Measurements from ENCODE around the gene HAUS3.
"Not testable (repeated sequence)": the region's sequence is repeated elsewhere in the genome, so short reads cannot be mapped to it uniquely, and the experiment has no call there.

Gene HAUS3

GRCh38 chr4:2281575-2282343 is 39.8 kb upstream of the HAUS3 start:
- TF ChIP-seq, protein P1, sequence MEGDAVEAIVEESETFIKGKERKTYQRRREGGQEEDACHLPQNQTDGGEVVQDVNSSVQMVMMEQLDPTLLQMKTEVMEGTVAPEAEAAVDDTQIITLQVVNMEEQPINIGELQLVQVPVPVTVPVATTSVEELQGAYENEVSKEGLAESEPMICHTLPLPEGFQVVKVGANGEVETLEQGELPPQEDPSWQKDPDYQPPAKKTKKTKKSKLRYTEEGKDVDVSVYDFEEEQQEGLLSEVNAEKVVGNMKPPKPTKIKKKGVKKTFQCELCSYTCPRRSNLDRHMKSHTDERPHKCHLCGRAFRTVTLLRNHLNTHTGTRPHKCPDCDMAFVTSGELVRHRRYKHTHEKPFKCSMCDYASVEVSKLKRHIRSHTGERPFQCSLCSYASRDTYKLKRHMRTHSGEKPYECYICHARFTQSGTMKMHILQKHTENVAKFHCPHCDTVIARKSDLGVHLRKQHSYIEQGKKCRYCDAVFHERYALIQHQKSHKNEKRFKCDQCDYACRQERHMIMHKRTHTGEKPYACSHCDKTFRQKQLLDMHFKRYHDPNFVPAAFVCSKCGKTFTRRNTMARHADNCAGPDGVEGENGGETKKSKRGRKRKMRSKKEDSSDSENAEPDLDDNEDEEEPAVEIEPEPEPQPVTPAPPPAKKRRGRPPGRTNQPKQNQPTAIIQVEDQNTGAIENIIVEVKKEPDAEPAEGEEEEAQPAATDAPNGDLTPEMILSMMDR (IDR thresholded peaks at IDR 0.05; ENCODE audit: borderline replicate concordance, insufficient read depth, low read depth, low read length), result peak; percentile 37; the same call in 1 of the 2 replicates
- H3K4me3 ChIP-seq (ENCODE audit: low read depth, low read length), result no peak overlapping the region

GRCh38 chr4:2280531-2281300 is 38.8 kb upstream of the HAUS3 start:
- H3K4me3 ChIP-seq (ENCODE audit: low read depth, low read length), result no peak overlapping the region
- TF ChIP-seq, protein P1 (IDR thresholded peaks at IDR 0.05; ENCODE audit: borderline replicate concordance, insufficient read depth, low read depth, low read length), result no peak

DNA sequence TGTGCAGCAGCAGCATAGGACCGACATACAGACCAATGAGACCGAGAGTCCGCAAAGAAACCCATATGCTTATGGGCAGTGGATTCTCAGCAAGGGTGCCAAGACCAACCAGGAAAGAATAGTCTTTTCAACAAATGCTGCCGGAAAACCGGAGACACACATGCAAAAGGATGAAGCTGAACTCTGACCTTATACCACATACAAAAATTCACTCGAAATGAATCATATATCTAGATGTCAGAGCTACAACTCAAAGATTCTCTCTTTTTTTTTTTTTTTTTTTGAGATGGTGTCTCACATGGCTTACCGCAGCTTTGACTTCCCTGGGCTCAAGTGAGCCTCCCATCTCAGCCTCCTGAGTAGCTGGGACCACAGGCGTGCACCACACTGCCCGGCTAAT is 36.0 kb upstream of the HAUS3 start:
- TF ChIP-seq, protein P1 (IDR thresholded peaks at IDR 0.05; ENCODE audit: borderline replicate concordance, insufficient read depth, low read depth, low read length), result no peak
- no peak overlapping the region for H3K4me3 ChIP-seq (ENCODE audit: low read depth, low read length)

GRCh38 chr4:2276581-2277325 is 34.8 kb upstream of the HAUS3 start:
- TF ChIP-seq, protein P1 (IDR thresholded peaks at IDR 0.05; ENCODE audit: borderline replicate concordance, insufficient read depth, low read depth, low read length), result no peak
- no peak overlapping the region for H3K4me3 ChIP-seq (ENCODE audit: low read depth, low read length)

- H3K4me3 ChIP-seq (ENCODE audit: low read depth, low read length), result no peak overlapping the region
- TF ChIP-seq, protein P1 (IDR thresholded peaks at IDR 0.05; ENCODE audit: borderline replicate concordance, insufficient read depth, low read depth, low read length), result no peak
Observed at GRCh38 chr4:2275546-2276251, 33.8 kb upstream of the HAUS3 start.

GRCh38 chr4:2275044-2275397 is 33.1 kb upstream of the HAUS3 start:
- H3K4me3 ChIP-seq (ENCODE audit: low read depth, low read length), result not testable (repeated sequence)
